HCT116 (cell line): ENCODE results near the gene MEIS2. TPM values are rescaled to one million over a fixed set of nuclear protein-coding genes. Genes with fewer than 3 reads are reported as not detected.

Experiments
- ATAC-seq: fragments of 200-7000 bp; cut with Tn5 transposase; 2 replicates; pipeline ENCODE4 v1.9.1; 2020; ENCODE audit warnings: mild to moderate bottlenecking, moderate library complexity
- BruUV-seq: library from RNA; stranded (reverse); fragments of 400-500 nt; replicated peaks from 2 replicates; lab custom pipeline; 2021; lab: Mats Ljungman, UMichigan
- CTCF ChIA-PET: fragments of 300-600 bp; sonication (Branson Sonifier 250); formaldehyde crosslinking; loops from one replicate; lab custom pipeline; 2021; ENCODE audit warnings: antibody characterized with exemption; lab: Charles Lee
- POLR2A ChIA-PET: fragments of 300-600, 350-600 bp; sonication (Branson Sonifier 250); formaldehyde crosslinking; loops from one replicate; lab custom pipeline; 2021; ENCODE audit warnings: antibody characterized with exemption; lab: Charles Lee
- RAD21 ChIA-PET, 2 experiments: fragments of 300-600 bp; sonication (Branson Sonifier 250); formaldehyde crosslinking; loops; one replicate each; lab custom pipeline; 2023; ENCODE audit warnings: low total read pairs in 2 of 2; ENCODE audit not compliant: uncharacterized antibody in 2 of 2, unreplicated experiment in 2 of 2, low non-redundant PET in 1 of 2; lab: Charles Lee
- DNase-seq: peaks from one replicate; pipeline ENCODE4 v3.0.0-alpha.2; 2010; ENCODE audit warnings: low read depth, low spot score
- H2AFZ ChIP-seq: fragments of 200-600 bp; shearing (Covaris generic), sonication (generic); 2 replicates; pipeline ENCODE4 v1.6.1; 2017; ENCODE audit warnings: low read depth, mixed run types, mixed read lengths, antibody characterized with exemption, low read length; ENCODE audit not compliant: poor library complexity, severe bottlenecking
- H3K27ac ChIP-seq: 2 replicates; pipeline ENCODE4 v1.5.1; 2012; ENCODE audit warnings: low read depth, low read length
- H3K27me3 ChIP-seq: fragments of 200-600 bp; sonication (generic); 2 replicates; pipeline ENCODE4 v1.6.1; 2016; ENCODE audit warnings: mixed run types, low read length, mixed read lengths; ENCODE audit not compliant: insufficient read depth
- H3K36me3 ChIP-seq, 2 experiments: fragments of 200-500 bp in 1 of 2; fragments of 200-600 bp in 1 of 2; sonication (Bioruptor generic) in 1 of 2; sonication (generic) in 1 of 2; 2 replicates each; pipeline versions ENCODE4 v1.5.1 to v1.6.1; 2014 to 2016; ENCODE audit warnings: low read length in 2 of 2, inconsistent platforms in 1 of 2, mixed read lengths in 1 of 2, mixed run types in 1 of 2; ENCODE audit not compliant: insufficient read depth in 2 of 2, control insufficient read depth in 1 of 2
- H3K4me1 ChIP-seq, 2 experiments: fragments of 200-600 bp in 1 of 2; sonication (generic) in 1 of 2; 2 replicates each; pipeline versions ENCODE4 v1.5.1 to v1.6.1; 2012 to 2017; ENCODE audit warnings: low read length in 2 of 2, inconsistent platforms in 1 of 2, mild to moderate bottlenecking in 1 of 2, mixed read lengths in 1 of 2, mixed run types in 1 of 2, moderate library complexity in 1 of 2; ENCODE audit not compliant: insufficient read depth in 2 of 2, control insufficient read depth in 1 of 2
- H3K4me2 ChIP-seq: fragments of 200-600 bp; sonication (generic); 2 replicates; pipeline ENCODE4 v1.6.1; 2017; ENCODE audit warnings: mixed run types, low read length, mixed read lengths
- H3K4me3 ChIP-seq, 2 experiments: fragments of 200-600 bp in 1 of 2; sonication (generic) in 1 of 2; replicated peaks in 1 of 2; 2 replicates each; pipeline ENCODE4 v1.5.1; 2011 to 2016; ENCODE audit warnings: low read length in 2 of 2, control low read depth in 1 of 2, low read depth in 1 of 2, mild to moderate bottlenecking in 1 of 2, mixed read lengths in 1 of 2, mixed run types in 1 of 2
- H3K79me2 ChIP-seq: fragments of 200-600 bp; sonication (generic); 2 replicates; pipeline ENCODE4 v1.6.1; 2017; ENCODE audit warnings: mild to moderate bottlenecking, mixed run types, low read length, moderate library complexity, mixed read lengths; ENCODE audit not compliant: insufficient read depth
- H3K9ac ChIP-seq: fragments of 200-600 bp; sonication (generic); 2 replicates; pipeline ENCODE4 v1.6.1; 2016; ENCODE audit warnings: low read length, mixed read lengths
- H3K9me2 ChIP-seq: fragments of 200-600 bp; sonication (generic), shearing (Covaris generic); 2 replicates; pipeline ENCODE4 v1.6.1; 2017; ENCODE audit warnings: mixed run types, mild to moderate bottlenecking, moderate library complexity; ENCODE audit not compliant: insufficient read depth
- H3K9me3 ChIP-seq, 2 experiments: fragments of 200-500 bp in 1 of 2; fragments of 200-600 bp in 1 of 2; sonication (Bioruptor generic) in 1 of 2; sonication (generic) in 1 of 2; 2 replicates each; pipeline ENCODE4 v1.6.1; 2014 to 2017; ENCODE audit warnings: low read length in 2 of 2, mixed read lengths in 2 of 2, inconsistent platforms in 1 of 2, low read depth in 1 of 2, mild to moderate bottlenecking in 1 of 2, mixed run types in 1 of 2, moderate library complexity in 1 of 2; ENCODE audit not compliant: control insufficient read depth in 1 of 2, insufficient read depth in 1 of 2
- H4K20me1 ChIP-seq: fragments of 200-600 bp; sonication (generic), shearing (Covaris generic); 2 replicates; pipeline ENCODE4 v1.6.1; 2017; ENCODE audit warnings: mixed run types, mild to moderate bottlenecking, moderate library complexity; ENCODE audit not compliant: insufficient read depth
- CBX3 ChIP-seq: IDR thresholded peaks from 2 replicates; pipeline ENCODE4 v1.6.1; 2012; ENCODE audit warnings: low read depth
- CEBPB ChIP-seq: IDR thresholded peaks from 2 replicates; pipeline ENCODE4 v1.6.1; 2012; ENCODE audit warnings: low read depth
- EZH2 ChIP-seq: fragments of 200-600 bp; sonication (generic); IDR thresholded peaks from 2 replicates; pipeline ENCODE4 v1.6.1; 2017; ENCODE audit warnings: antibody characterized with exemption, mixed run types
- FOSL1 ChIP-seq: IDR thresholded peaks from 2 replicates; pipeline ENCODE4 v1.6.1; 2012; ENCODE audit warnings: low read depth
- MAX ChIP-seq: IDR thresholded peaks from 2 replicates; pipeline ENCODE4 v1.6.1; 2012
- POLR2A ChIP-seq: IDR thresholded peaks from 2 replicates; pipeline ENCODE4 v1.7.0; 2011; ENCODE audit warnings: borderline replicate concordance; ENCODE audit not compliant: insufficient read depth, insufficient read length; ENCODE audit errors: extremely low read depth
- RAD21 ChIP-seq: IDR thresholded peaks from 2 replicates; pipeline ENCODE4 v1.6.1; 2012; ENCODE audit warnings: low read depth, mild to moderate bottlenecking
- SP1 ChIP-seq: IDR thresholded peaks from 2 replicates; pipeline ENCODE4 v1.6.1; 2012; ENCODE audit warnings: low read depth
- TCF7L2 ChIP-seq: IDR thresholded peaks from 2 replicates; pipeline ENCODE4 v1.7.0; 2011; ENCODE audit warnings: borderline replicate concordance, inconsistent platforms; ENCODE audit not compliant: insufficient read depth, insufficient read length; ENCODE audit errors: extremely low read depth
- YY1 ChIP-seq: IDR thresholded peaks from 2 replicates; pipeline ENCODE4 v1.6.1; 2011; ENCODE audit warnings: low read length, low read depth, moderate library complexity, mild to moderate bottlenecking; ENCODE audit not compliant: insufficient replicate concordance; ENCODE audit errors: extremely low read depth
- ZNF274 ChIP-seq: fragments of 200-500 bp; sonication (Bioruptor generic); IDR thresholded peaks from 2 replicates; pipeline ENCODE4 v1.6.1; 2014; ENCODE audit warnings: mild to moderate bottlenecking, low read depth, low read length, inconsistent platforms
- intact Hi-C: fragments of 100-400 bp; cut with micrococcal nuclease; formaldehyde crosslinking; loops from 2 replicates; pipeline ENCODE4 v1.10.0; 2022
- total RNA-seq: library from RNA; stranded (reverse); gene quantifications from one replicate; pipeline ENCODE4 v1.2.1, GENCODE V29; 2021; ENCODE audit not compliant: unreplicated experiment
- TF ChIP-seq, protein P1 (sequence below): IDR thresholded peaks from 2 replicates; pipeline ENCODE4 v1.6.1; 2011; ENCODE audit warnings: mild to moderate bottlenecking, low read length, moderate library complexity; ENCODE audit not compliant: insufficient replicate concordance; ENCODE audit errors: extremely low read depth
- TF ChIP-seq, protein P2 (sequence below), 3 experiments: fragments of 200-600 bp in 1 of 3; sonication (generic) in 1 of 3; IDR thresholded peaks in 2 of 3; conservative IDR thresholded peaks in 1 of 3; 2 replicates each; pipeline ENCODE4 v1.5.1; 2012 to 2017; ENCODE audit warnings: low read depth in 2 of 3, low read length in 2 of 3, antibody characterized with exemption in 1 of 3, borderline replicate concordance in 1 of 3, control low read depth in 1 of 3, mild to moderate bottlenecking in 1 of 3, mixed read lengths in 1 of 3, mixed run types in 1 of 3, moderate library complexity in 1 of 3; ENCODE audit not compliant: insufficient read depth in 1 of 3

The MEIS2 gene
- total RNA-seq, 1 experiment from 2014 or later: 11.5 TPM

- Histone ChIP-seq H3K9me3 (no peaks in the 10 kb centered on the region), H3K4me1 (no peaks in the 10 kb centered on the region), H3K27me3 (no peaks in the 10 kb centered on the region), H3K9ac (no peak overlapping the region)
- RAD21 ChIA-PET: no interaction called here
- no peak for ATAC-seq
- TF ChIP-seq RAD21: no peak
- TF ChIP-seq, protein P1, sequence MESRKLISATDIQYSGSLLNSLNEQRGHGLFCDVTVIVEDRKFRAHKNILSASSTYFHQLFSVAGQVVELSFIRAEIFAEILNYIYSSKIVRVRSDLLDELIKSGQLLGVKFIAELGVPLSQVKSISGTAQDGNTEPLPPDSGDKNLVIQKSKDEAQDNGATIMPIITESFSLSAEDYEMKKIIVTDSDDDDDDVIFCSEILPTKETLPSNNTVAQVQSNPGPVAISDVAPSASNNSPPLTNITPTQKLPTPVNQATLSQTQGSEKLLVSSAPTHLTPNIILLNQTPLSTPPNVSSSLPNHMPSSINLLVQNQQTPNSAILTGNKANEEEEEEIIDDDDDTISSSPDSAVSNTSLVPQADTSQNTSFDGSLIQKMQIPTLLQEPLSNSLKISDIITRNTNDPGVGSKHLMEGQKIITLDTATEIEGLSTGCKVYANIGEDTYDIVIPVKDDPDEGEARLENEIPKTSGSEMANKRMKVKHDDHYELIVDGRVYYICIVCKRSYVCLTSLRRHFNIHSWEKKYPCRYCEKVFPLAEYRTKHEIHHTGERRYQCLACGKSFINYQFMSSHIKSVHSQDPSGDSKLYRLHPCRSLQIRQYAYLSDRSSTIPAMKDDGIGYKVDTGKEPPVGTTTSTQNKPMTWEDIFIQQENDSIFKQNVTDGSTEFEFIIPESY: no peak
- TF ChIP-seq, protein P2, sequence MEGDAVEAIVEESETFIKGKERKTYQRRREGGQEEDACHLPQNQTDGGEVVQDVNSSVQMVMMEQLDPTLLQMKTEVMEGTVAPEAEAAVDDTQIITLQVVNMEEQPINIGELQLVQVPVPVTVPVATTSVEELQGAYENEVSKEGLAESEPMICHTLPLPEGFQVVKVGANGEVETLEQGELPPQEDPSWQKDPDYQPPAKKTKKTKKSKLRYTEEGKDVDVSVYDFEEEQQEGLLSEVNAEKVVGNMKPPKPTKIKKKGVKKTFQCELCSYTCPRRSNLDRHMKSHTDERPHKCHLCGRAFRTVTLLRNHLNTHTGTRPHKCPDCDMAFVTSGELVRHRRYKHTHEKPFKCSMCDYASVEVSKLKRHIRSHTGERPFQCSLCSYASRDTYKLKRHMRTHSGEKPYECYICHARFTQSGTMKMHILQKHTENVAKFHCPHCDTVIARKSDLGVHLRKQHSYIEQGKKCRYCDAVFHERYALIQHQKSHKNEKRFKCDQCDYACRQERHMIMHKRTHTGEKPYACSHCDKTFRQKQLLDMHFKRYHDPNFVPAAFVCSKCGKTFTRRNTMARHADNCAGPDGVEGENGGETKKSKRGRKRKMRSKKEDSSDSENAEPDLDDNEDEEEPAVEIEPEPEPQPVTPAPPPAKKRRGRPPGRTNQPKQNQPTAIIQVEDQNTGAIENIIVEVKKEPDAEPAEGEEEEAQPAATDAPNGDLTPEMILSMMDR (IDR thresholded peaks at IDR 0.05 in 2 of 3, conservative IDR thresholded peaks at IDR 0.05 in 1 of 3; ENCODE audit: borderline replicate concordance in 1 of 3, insufficient read depth in 1 of 3, low read depth in 2 of 3, low read length in 2 of 3): no peak
- no peak for TF ChIP-seq MAX
- TF ChIP-seq SP1: no peak
- no peak for TF ChIP-seq POLR2A
- TF ChIP-seq ZNF274: no peak
- no peak for TF ChIP-seq CBX3
- TF ChIP-seq EZH2: no peak
- no peak for TF ChIP-seq FOSL1
- no peak for TF ChIP-seq YY1
- TF ChIP-seq TCF7L2: no peak
- TF ChIP-seq CEBPB: no peak
- TF ChIP-seq, all 23 proteins: peak for 0
- Histone ChIP-seq H3K9me2 (no peaks in the 10 kb centered on the region), H3K36me3 (no peaks in the 10 kb centered on the region), H3K4me3 (no peak overlapping the region), H3K79me2 (no peaks in the 10 kb centered on the region), H4K20me1 (no peaks in the 10 kb centered on the region), H2AFZ (no peak overlapping the region), H3K27ac (no peak overlapping the region), H3K4me2 (no peak overlapping the region)
- BruUV-seq: no TSS peak
- CTCF ChIA-PET: no interaction called here
- intact Hi-C loops: no loop called here
- DNase-seq: no peak
- POLR2A ChIA-PET: no interaction called here
Observed at GRCh38 chr15:37046876-37047614, 53.3 kb downstream of the MEIS2 start.
